GM23338 (cell line): ENCODE measurements around the gene GCN1. TPM values are rescaled to one million over a fixed set of nuclear protein-coding genes. Genes with fewer than 3 reads are reported as not detected.
A peak's percentile ranks its signal among the peaks of the same experiment; 100 is the strongest.

Experiments used
- ATAC-seq: fragments of 200-7000 bp; cut with Tn5 transposase; 3 replicates; pipeline ENCODE4 v1.9.1; 2020
- DNase-seq: peaks from one replicate; pipeline ENCODE4 v3.0.0-alpha.2; 2015; ENCODE audit warnings: low spot score
- H2AFZ ChIP-seq: fragments of 200-600 bp; sonication (generic); 2 replicates; pipeline ENCODE4 v1.8.0; 2016; ENCODE audit warnings: antibody characterized with exemption, mild to moderate bottlenecking, moderate library complexity
- H3F3A ChIP-seq: fragments of 200-600 bp; sonication (generic); replicated peaks from 2 replicates; pipeline ENCODE4 v1.8.0; 2017; ENCODE audit warnings: antibody characterized with exemption, mixed run types, low read depth
- H3K27ac ChIP-seq: fragments of 200-600 bp; sonication (generic); 2 replicates; pipeline ENCODE4 v1.6.1; 2016; ENCODE audit warnings: low read depth
- H3K27me3 ChIP-seq: fragments of 200-600 bp; sonication (generic); 2 replicates; pipeline ENCODE4 v1.8.0; 2016; ENCODE audit warnings: mild to moderate bottlenecking, mixed run types, moderate library complexity; ENCODE audit not compliant: insufficient read depth
- H3K36me3 ChIP-seq: fragments of 200-600 bp; sonication (generic); 2 replicates; pipeline ENCODE4 v1.8.0; 2016; ENCODE audit warnings: mild to moderate bottlenecking; ENCODE audit not compliant: insufficient read depth
- H3K4me1 ChIP-seq: fragments of 200-600 bp; sonication (generic); 2 replicates; pipeline ENCODE4 v1.8.0; 2016; ENCODE audit warnings: mild to moderate bottlenecking, moderate library complexity; ENCODE audit not compliant: insufficient read depth
- H3K4me2 ChIP-seq: fragments of 200-600 bp; sonication (generic); 2 replicates; pipeline ENCODE4 v1.7.1; 2017; ENCODE audit warnings: mixed run types
- H3K4me3 ChIP-seq: fragments of 200-600 bp; sonication (generic); 2 replicates; pipeline ENCODE4 v1.6.1; 2016; ENCODE audit warnings: mixed run types
- H3K79me2 ChIP-seq: fragments of 200-600 bp; sonication (generic); replicated peaks from 2 replicates; pipeline ENCODE4 v1.8.0; 2017; ENCODE audit warnings: mild to moderate bottlenecking; ENCODE audit not compliant: insufficient read depth
- H3K9me2 ChIP-seq: fragments of 200-600 bp; sonication (generic); 2 replicates; pipeline ENCODE4 v1.8.0; 2017; ENCODE audit not compliant: insufficient read depth
- H4K20me1 ChIP-seq: fragments of 200-600 bp; sonication (generic); replicated peaks from 2 replicates; pipeline ENCODE4 v1.8.0; 2017; ENCODE audit warnings: mild to moderate bottlenecking; ENCODE audit not compliant: insufficient read depth
- H3K27ac Mint-ChIP-seq: 2 replicates; pipeline ENCODE4 v1.8.0; 2020; ENCODE audit warnings: inconsistent platforms, mild to moderate bottlenecking, moderate library complexity, mixed read lengths
- H3K27me3 Mint-ChIP-seq: 3 replicates; pipeline ENCODE4 v1.8.0; 2022; ENCODE audit warnings: low read depth, mild to moderate bottlenecking, moderate library complexity, mixed read lengths, inconsistent platforms; ENCODE audit not compliant: insufficient read depth, poor library complexity
- H3K36me3 Mint-ChIP-seq: 3 replicates; pipeline ENCODE4 v1.8.0; 2021; ENCODE audit warnings: low read depth, mild to moderate bottlenecking, inconsistent platforms, moderate library complexity, mixed read lengths
- H3K4me1 Mint-ChIP-seq: 3 replicates; pipeline ENCODE4 v1.8.0; 2020; ENCODE audit warnings: mild to moderate bottlenecking, inconsistent platforms, mixed read lengths
- H3K4me3 Mint-ChIP-seq: 3 replicates; pipeline ENCODE4 v1.8.0; 2021; ENCODE audit warnings: moderate library complexity, mild to moderate bottlenecking, inconsistent platforms, mixed read lengths
- H3K9me3 Mint-ChIP-seq: 3 replicates; pipeline ENCODE4 v1.8.0; 2020; ENCODE audit warnings: moderate library complexity, mild to moderate bottlenecking, inconsistent platforms, mixed read lengths
- CREB1 ChIP-seq: fragments of 250-450 bp; sonication (Bioruptor Pico); IDR thresholded peaks from 2 replicates; pipeline ENCODE4 v1.5.0; 2020; ENCODE audit warnings: low read depth, mild to moderate bottlenecking, moderate library complexity
- ETS1 ChIP-seq: IDR thresholded peaks from 2 replicates; pipeline ENCODE4 v1.6.1; 2016; ENCODE audit warnings: antibody characterized with exemption
- EZH2 ChIP-seq: fragments of 200-600 bp; sonication (generic); IDR thresholded peaks from one replicate; pipeline ENCODE4 v1.8.0; 2017; ENCODE audit warnings: antibody characterized with exemption, mild to moderate bottlenecking, low read depth; ENCODE audit not compliant: unreplicated experiment
- EZH2phosphoT487 ChIP-seq: fragments of 200-600 bp; sonication (generic); IDR thresholded peaks from one replicate; pipeline ENCODE4 v1.8.1; 2018; ENCODE audit warnings: antibody characterized with exemption; ENCODE audit not compliant: unreplicated experiment
- JUNB ChIP-seq: IDR thresholded peaks from one replicate; pipeline ENCODE4 v1.6.1; 2016; ENCODE audit warnings: antibody characterized with exemption; ENCODE audit not compliant: unreplicated experiment
- NANOG ChIP-seq: IDR thresholded peaks from 2 replicates; pipeline ENCODE4 v1.6.1; 2016; ENCODE audit warnings: antibody characterized with exemption, borderline replicate concordance
- POLR2AphosphoS5 ChIP-seq: IDR thresholded peaks from 2 replicates; pipeline ENCODE4 v1.6.1; 2016; ENCODE audit warnings: antibody characterized with exemption, low read depth
- STAT1 ChIP-seq: IDR thresholded peaks from one replicate; pipeline ENCODE4 v1.6.1; 2016; ENCODE audit warnings: antibody characterized with exemption; ENCODE audit not compliant: unreplicated experiment
- ZNF114 ChIP-seq: fragments of 250-450 bp; sonication (Bioruptor Pico); IDR thresholded peaks from 2 replicates; pipeline ENCODE4 v1.5.0; 2020; ENCODE audit warnings: mild to moderate bottlenecking, moderate library complexity
- ZNF331 ChIP-seq: fragments of 250-450 bp; sonication (Bioruptor Pico); IDR thresholded peaks from 2 replicates; pipeline ENCODE4 v1.5.0; 2020; ENCODE audit warnings: low read depth, mild to moderate bottlenecking, moderate library complexity
- ZNF462 ChIP-seq: fragments of 250-450 bp; sonication (Bioruptor Pico); IDR thresholded peaks from 2 replicates; pipeline ENCODE4 v1.5.0; 2020; ENCODE audit warnings: mild to moderate bottlenecking, moderate library complexity
- polyA plus RNA-seq: library from polyadenylated mRNA; unstranded; fragments of >200 nt; fragmentation: Nextera tagmentation; extraction: Ambion mirVana; gene quantifications from 2 replicates; pipeline ENCODE4 v1.2.1, GENCODE V29; 2016
- total RNA-seq: library from RNA; depleted of rRNA; stranded (reverse); fragments of >200 nt; shearing (Covaris generic); gene quantifications from 2 replicates; pipeline ENCODE4 v1.2.3, GENCODE V29; 2014
- TF ChIP-seq, protein P1 (sequence below), 2 experiments: fragments of 200-600 bp in 1 of 2; sonication (generic) in 1 of 2; conservative IDR thresholded peaks; 2 replicates each; pipeline versions ENCODE4 v1.5.1 to v1.6.1; 2016 to 2017; ENCODE audit warnings: antibody characterized with exemption in 2 of 2, low read depth in 2 of 2, mild to moderate bottlenecking in 2 of 2, moderate library complexity in 1 of 2
- TF ChIP-seq, protein P2 (sequence below): IDR thresholded peaks from one replicate; pipeline ENCODE4 v1.6.1; 2018; ENCODE audit warnings: antibody characterized with exemption; ENCODE audit not compliant: unreplicated experiment

The GCN1 gene
- total and polyA plus RNA-seq, 2 experiments from 2014 or later: 18.0 to 177 TPM

- H3K27me3 ChIP-seq: no peaks in the 10 kb centered on the region
- ATAC-seq (no peak), DNase-seq (no peak)
- H3K27ac ChIP-seq: peak overlapping the region; percentile 95
- H3K9me2 ChIP-seq: no peaks in the 10 kb centered on the region
- no peaks in the 10 kb centered on the region; the same call in 1 of the 2 replicates for H3K36me3 ChIP-seq
- Mint-ChIP-seq H3K27me3 (peaks cover 12% of the 10 kb centered on the region), H3K27ac (peak overlapping the region; percentile 80; the same call in 1 of the 2 replicates), H3K4me1 (peaks cover 51% of the 10 kb centered on the region), H3K4me3 (no peak overlapping the region), H3K9me3 (no peaks in the 10 kb centered on the region), H3K36me3 (peaks cover 31% of the 10 kb centered on the region)
- peaks cover 30% of the 10 kb centered on the region for H3K4me1 ChIP-seq
- no peak overlapping the region for H3K4me2 ChIP-seq
- TF ChIP-seq NANOG: no peak
- no peak for TF ChIP-seq STAT1
- no peak for TF ChIP-seq ETS1
- no peak for TF ChIP-seq ZNF462 (CRISPR knock-in tag)
- no peak for TF ChIP-seq POLR2AphosphoS5
- TF ChIP-seq CREB1 (CRISPR knock-in tag): no peak
- TF ChIP-seq, protein P1, sequence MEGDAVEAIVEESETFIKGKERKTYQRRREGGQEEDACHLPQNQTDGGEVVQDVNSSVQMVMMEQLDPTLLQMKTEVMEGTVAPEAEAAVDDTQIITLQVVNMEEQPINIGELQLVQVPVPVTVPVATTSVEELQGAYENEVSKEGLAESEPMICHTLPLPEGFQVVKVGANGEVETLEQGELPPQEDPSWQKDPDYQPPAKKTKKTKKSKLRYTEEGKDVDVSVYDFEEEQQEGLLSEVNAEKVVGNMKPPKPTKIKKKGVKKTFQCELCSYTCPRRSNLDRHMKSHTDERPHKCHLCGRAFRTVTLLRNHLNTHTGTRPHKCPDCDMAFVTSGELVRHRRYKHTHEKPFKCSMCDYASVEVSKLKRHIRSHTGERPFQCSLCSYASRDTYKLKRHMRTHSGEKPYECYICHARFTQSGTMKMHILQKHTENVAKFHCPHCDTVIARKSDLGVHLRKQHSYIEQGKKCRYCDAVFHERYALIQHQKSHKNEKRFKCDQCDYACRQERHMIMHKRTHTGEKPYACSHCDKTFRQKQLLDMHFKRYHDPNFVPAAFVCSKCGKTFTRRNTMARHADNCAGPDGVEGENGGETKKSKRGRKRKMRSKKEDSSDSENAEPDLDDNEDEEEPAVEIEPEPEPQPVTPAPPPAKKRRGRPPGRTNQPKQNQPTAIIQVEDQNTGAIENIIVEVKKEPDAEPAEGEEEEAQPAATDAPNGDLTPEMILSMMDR (conservative IDR thresholded peaks at IDR 0.05; ENCODE audit: low read depth in 2 of 2): no peak
- TF ChIP-seq EZH2phosphoT487: no peak
- TF ChIP-seq ZNF331 (CRISPR knock-in tag): no peak
- TF ChIP-seq, protein P2, sequence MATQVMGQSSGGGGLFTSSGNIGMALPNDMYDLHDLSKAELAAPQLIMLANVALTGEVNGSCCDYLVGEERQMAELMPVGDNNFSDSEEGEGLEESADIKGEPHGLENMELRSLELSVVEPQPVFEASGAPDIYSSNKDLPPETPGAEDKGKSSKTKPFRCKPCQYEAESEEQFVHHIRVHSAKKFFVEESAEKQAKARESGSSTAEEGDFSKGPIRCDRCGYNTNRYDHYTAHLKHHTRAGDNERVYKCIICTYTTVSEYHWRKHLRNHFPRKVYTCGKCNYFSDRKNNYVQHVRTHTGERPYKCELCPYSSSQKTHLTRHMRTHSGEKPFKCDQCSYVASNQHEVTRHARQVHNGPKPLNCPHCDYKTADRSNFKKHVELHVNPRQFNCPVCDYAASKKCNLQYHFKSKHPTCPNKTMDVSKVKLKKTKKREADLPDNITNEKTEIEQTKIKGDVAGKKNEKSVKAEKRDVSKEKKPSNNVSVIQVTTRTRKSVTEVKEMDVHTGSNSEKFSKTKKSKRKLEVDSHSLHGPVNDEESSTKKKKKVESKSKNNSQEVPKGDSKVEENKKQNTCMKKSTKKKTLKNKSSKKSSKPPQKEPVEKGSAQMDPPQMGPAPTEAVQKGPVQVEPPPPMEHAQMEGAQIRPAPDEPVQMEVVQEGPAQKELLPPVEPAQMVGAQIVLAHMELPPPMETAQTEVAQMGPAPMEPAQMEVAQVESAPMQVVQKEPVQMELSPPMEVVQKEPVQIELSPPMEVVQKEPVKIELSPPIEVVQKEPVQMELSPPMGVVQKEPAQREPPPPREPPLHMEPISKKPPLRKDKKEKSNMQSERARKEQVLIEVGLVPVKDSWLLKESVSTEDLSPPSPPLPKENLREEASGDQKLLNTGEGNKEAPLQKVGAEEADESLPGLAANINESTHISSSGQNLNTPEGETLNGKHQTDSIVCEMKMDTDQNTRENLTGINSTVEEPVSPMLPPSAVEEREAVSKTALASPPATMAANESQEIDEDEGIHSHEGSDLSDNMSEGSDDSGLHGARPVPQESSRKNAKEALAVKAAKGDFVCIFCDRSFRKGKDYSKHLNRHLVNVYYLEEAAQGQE: no peak
- no peak for TF ChIP-seq ZNF114 (CRISPR knock-in tag)
- no peak for TF ChIP-seq EZH2
- no peak for TF ChIP-seq JUNB
- H3K79me2 ChIP-seq: 0 out of 2 replicates have a peak, but pooled peaks cover 3% of the 10 kb centered on the region
- H3K4me3 ChIP-seq: no peak overlapping the region
- H3F3A ChIP-seq: peaks cover 13% of the 10 kb centered on the region
- no peaks in the 10 kb centered on the region for H4K20me1 ChIP-seq
- no peak overlapping the region for H2AFZ ChIP-seq
Observed at GRCh38 chr12:120095331-120095730, 99.2 kb downstream of the GCN1 start.
